ENCODE results near the gene GALNTL6.

The GALNTL6 gene

GRCh38 chr4:172683021-172683420, 869.8 kb downstream of the GALNTL6 start:
- TF ChIP-seq GABPA (IDR thresholded peaks at IDR 0.05; ENCODE audit: low read depth), result no peak
- no peak for TF ChIP-seq POLR2AphosphoS5 (IDR thresholded peaks at IDR 0.05; ENCODE audit: low read depth)
- TF ChIP-seq CTCF (IDR thresholded peaks at IDR 0.05; ENCODE audit: insufficient read depth, low read length), result no peak
- TF ChIP-seq REST (IDR thresholded peaks at IDR 0.05; ENCODE audit: insufficient replicate concordance, low read depth), result no peak
- TF ChIP-seq SPI1 (IDR thresholded peaks at IDR 0.05; ENCODE audit: borderline replicate concordance, low read depth), result no peak
- Histone ChIP-seq H3K27me3 (ENCODE audit: insufficient read depth, poor library complexity, severe bottlenecking) (no peaks in the 10 kb centered on the region), H3K4me3 (replicated peaks; ENCODE audit: insufficient read depth, low read length) (no peak overlapping the region), H3K27ac (replicated peaks) (no peak overlapping the region)
- DNase-seq (ENCODE audit: low read depth in 1 of 2, low spot score in 1 of 2), result no peak

- H3K27ac ChIP-seq (replicated peaks), result no peak overlapping the region
- DNase-seq (ENCODE audit: low read depth in 1 of 2, low spot score in 1 of 2), result no peak
- no peak overlapping the region for H3K4me3 ChIP-seq (replicated peaks; ENCODE audit: insufficient read depth, low read length)
- H3K27me3 ChIP-seq (ENCODE audit: insufficient read depth, poor library complexity, severe bottlenecking), result no peaks in the 10 kb centered on the region
- no peak for TF ChIP-seq POLR2AphosphoS5 (IDR thresholded peaks at IDR 0.05; ENCODE audit: low read depth)
- no peak for TF ChIP-seq SPI1 (IDR thresholded peaks at IDR 0.05; ENCODE audit: borderline replicate concordance, low read depth)
- TF ChIP-seq CTCF (IDR thresholded peaks at IDR 0.05; ENCODE audit: insufficient read depth, low read length), result no peak
- no peak for TF ChIP-seq REST (IDR thresholded peaks at IDR 0.05; ENCODE audit: insufficient replicate concordance, low read depth)
- no peak for TF ChIP-seq GABPA (IDR thresholded peaks at IDR 0.05; ENCODE audit: low read depth)
These were observed 872.8 kb downstream of the GALNTL6 start for GRCh38 chr4:172686021-172686420.

- no peak for TF ChIP-seq POLR2AphosphoS5 (IDR thresholded peaks at IDR 0.05; ENCODE audit: low read depth)
- no peak for TF ChIP-seq CTCF (IDR thresholded peaks at IDR 0.05; ENCODE audit: insufficient read depth, low read length)
- DNase-seq (ENCODE audit: low read depth in 1 of 2, low spot score in 1 of 2), result no peak
- Histone ChIP-seq H3K4me3 (replicated peaks; ENCODE audit: insufficient read depth, low read length) (no peak overlapping the region), H3K27me3 (ENCODE audit: insufficient read depth, poor library complexity, severe bottlenecking) (no peaks in the 10 kb centered on the region), H3K27ac (replicated peaks) (no peak overlapping the region)
These were observed 875.3 kb downstream of the GALNTL6 start for GRCh38 chr4:172688534-172688933.

- no peak for TF ChIP-seq POLR2AphosphoS5 (IDR thresholded peaks at IDR 0.05; ENCODE audit: low read depth)
- TF ChIP-seq CTCF (IDR thresholded peaks at IDR 0.05; ENCODE audit: insufficient read depth, low read length), result no peak
- no peak for TF ChIP-seq SPI1 (IDR thresholded peaks at IDR 0.05; ENCODE audit: borderline replicate concordance, low read depth)
- no peak for TF ChIP-seq REST (IDR thresholded peaks at IDR 0.05; ENCODE audit: insufficient replicate concordance, low read depth)
- no peak for TF ChIP-seq GABPA (IDR thresholded peaks at IDR 0.05; ENCODE audit: low read depth)
- H3K4me3 ChIP-seq (replicated peaks; ENCODE audit: insufficient read depth, low read length), result no peak overlapping the region
- H3K27ac ChIP-seq (replicated peaks), result no peak overlapping the region
- H3K27me3 ChIP-seq (ENCODE audit: insufficient read depth, poor library complexity, severe bottlenecking), result no peaks in the 10 kb centered on the region
- DNase-seq (ENCODE audit: low read depth in 1 of 2, low spot score in 1 of 2), result no peak
These were observed 878.3 kb downstream of the GALNTL6 start for GRCh38 chr4:172691552-172691951.

All from HL-60 (cell line).